SW 1271 (cell line): Measurements from ENCODE around the gene CAB39L.

ENCODE experiments used
- DNase-seq, 2 experiments: peaks; one replicate each; lab custom pipeline; 2025; lab: John Stamatoyannopoulos, UW

CAB39L gene

GRCh38 chr13:49443704-49444523 is at the start of gene CAB39L, which contains the start of gene SETDB2:
TSS of gene CAB39L (minus strand) at chr13:49444064. CDS start at chr13:49382910, 61,154 bp downstream.
TSS of gene SETDB2 (plus strand) at chr13:49444274. CDS start at chr13:49451894, 7,620 bp downstream.
- DNase-seq = peak; percentile 93 to 98

GRCh38 chr13:49488563-49488962 is 44.7 kb upstream of the CAB39L start:
- DNase-seq = no peak

- no peak for DNase-seq
Measured at GRCh38 chr13:49481788-49482187, 37.9 kb upstream of the CAB39L start.

- no peak for DNase-seq
Measured at GRCh38 chr13:49476529-49476928, 32.7 kb upstream of the CAB39L start.

GRCh38 chr13:49472186-49472585 is 28.3 kb upstream of the CAB39L start:
- no peak for DNase-seq

- DNase-seq = no peak
Measured at GRCh38 chr13:49466292-49466838, 22.5 kb upstream of the CAB39L start.

GRCh38 chr13:49464621-49465325 is 20.9 kb upstream of the CAB39L start:
- DNase-seq = no peak

- no peak for DNase-seq
Measured at GRCh38 chr13:49464085-49464484, 20.2 kb upstream of the CAB39L start.

GRCh38 chr13:49459580-49459979 is 15.7 kb upstream of the CAB39L start:
- DNase-seq = no peak

GRCh38 chr13:49457221-49457620 is 13.4 kb upstream of the CAB39L start:
- no peak for DNase-seq

- no peak for DNase-seq
Measured at GRCh38 chr13:49456156-49456555, 12.3 kb upstream of the CAB39L start.

- DNase-seq = no peak
Measured at GRCh38 chr13:49455007-49455398, 11.1 kb upstream of the CAB39L start.

- no peak for DNase-seq
Measured at GRCh38 chr13:49454388-49455006, 10.6 kb upstream of the CAB39L start.

GRCh38 chr13:49453465-49453864 is 9.6 kb upstream of the CAB39L start:
- no peak for DNase-seq

GRCh38 chr13:49452725-49453457 is 9.0 kb upstream of the CAB39L start:
- no peak for DNase-seq

GRCh38 chr13:49450105-49450819 is 6.4 kb upstream of the CAB39L start:
- DNase-seq = no peak

- DNase-seq = no peak
Measured at GRCh38 chr13:49448753-49449152, 4.9 kb upstream of the CAB39L start.

- DNase-seq = no peak
Measured at GRCh38 chr13:49446473-49446872, 2.6 kb upstream of the CAB39L start.

- DNase-seq = peak in 1 of 2 experiments; percentile 37
Measured at GRCh38 chr13:49444524-49445395, 896 bp upstream of the CAB39L start.

GRCh38 chr13:49443357-49443703 is 534 bp downstream of the CAB39L start:
- no peak for DNase-seq
